NOMO-1 treated with DMSO at 0.1 percent for 48 hours (cell line): ENCODE data around the gene RBM20.
A peak's percentile ranks its signal among the peaks of the same experiment; 100 is the strongest.
"Not testable (repeated sequence)": the region's sequence is repeated elsewhere in the genome, so short reads cannot be mapped to it uniquely, and the experiment has no call there.

ENCODE experiments used
- DNase-seq: peaks from one replicate; lab custom pipeline; 2025; ENCODE audit not compliant: unreplicated experiment; lab: John Stamatoyannopoulos, UW

RBM20 gene

DNA sequence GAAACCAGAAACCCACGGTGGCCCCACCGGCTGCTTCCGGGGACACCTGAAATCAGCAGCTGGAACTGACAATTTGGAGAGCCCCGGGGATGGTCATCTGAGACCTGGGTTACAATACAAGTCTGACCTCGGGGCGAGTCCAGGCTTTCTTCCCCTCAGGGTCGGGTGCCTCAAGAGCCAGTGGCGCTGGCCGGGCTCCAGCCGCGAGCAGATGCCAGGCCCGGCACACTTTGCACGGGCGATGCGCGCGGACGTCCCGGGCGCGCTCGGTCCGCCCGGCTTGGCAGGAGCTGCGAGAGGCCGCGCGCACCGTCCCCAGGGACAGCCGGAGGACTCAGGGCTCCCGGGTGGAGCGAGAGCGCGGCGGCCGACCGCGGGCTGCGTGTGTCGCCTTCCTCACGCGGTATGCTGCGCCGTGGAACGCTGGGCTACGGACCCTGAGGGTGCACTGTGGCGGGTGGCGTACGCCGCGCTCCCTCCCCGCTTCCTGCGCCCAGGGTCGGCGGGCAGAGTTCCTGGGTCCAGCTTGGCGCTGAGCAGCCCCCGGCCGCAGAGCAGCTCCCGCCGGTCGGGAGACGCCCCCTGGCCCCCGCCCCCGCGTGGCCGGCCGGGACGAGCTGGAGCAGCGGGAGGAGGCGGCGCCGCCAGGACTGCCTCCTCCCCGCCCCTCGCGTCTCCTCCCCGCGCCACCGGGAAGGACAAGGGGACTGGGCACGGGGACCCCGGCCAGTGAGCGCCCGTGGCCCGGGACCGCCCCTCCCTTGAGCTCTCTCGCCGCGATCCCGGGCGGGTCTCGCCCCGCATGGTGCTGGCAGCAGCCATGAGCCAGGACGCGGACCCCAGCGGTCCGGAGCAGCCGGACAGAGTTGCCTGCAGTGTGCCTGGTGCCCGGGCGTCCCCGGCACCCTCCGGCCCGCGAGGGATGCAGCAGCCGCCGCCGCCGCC lies at the start of gene RBM20:
Gene RBM20 (plus strand): TSS at position 684 of the 945 bp plus-strand sequence. CDS start 119 bp downstream, at position 803.
- DNase-seq: no peak

GRCh38 chr10:110597476-110597875 lies 46.7 kb upstream of the RBM20 start:
- DNase-seq: no peak

- peak; percentile 26 for DNase-seq
These were observed 43.5 kb upstream of the RBM20 start for GRCh38 chr10:110600487-110601101.

- no peak for DNase-seq
These were observed 42.6 kb upstream of the RBM20 start for GRCh38 chr10:110601581-110601980.

- no peak for DNase-seq
These were observed 36.0 kb upstream of the RBM20 start for GRCh38 chr10:110608087-110608486.

- DNase-seq: no peak
These were observed 34.5 kb upstream of the RBM20 start for GRCh38 chr10:110609605-110610004.

DNA sequence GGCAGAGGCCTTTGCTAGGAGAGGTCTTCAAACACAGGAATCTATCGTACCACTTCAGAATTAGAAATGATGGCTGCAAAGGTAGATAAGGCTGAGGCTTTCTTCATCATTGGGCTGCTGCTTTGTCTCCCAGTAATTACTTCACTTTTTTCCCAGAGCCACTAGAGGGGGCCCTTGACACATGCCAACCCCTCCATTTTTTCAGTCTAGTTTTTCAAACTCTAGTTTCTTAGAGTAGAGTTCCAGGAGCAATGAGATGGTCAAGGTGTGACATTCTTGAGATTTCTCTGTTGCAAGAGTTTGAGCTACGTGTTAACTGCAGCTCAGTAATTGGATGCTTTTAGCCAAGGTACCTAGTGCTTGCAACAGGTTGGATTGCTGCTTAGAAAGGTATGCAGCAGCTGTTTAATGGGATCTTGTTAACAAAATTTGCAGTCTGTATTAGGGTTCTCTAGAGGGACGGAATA lies 33.8 kb upstream of the RBM20 start:
- DNase-seq: peak; percentile 62

- DNase-seq: not testable (repeated sequence)
These were observed 33.4 kb upstream of the RBM20 start for GRCh38 chr10:110610781-110611180.

DNA sequence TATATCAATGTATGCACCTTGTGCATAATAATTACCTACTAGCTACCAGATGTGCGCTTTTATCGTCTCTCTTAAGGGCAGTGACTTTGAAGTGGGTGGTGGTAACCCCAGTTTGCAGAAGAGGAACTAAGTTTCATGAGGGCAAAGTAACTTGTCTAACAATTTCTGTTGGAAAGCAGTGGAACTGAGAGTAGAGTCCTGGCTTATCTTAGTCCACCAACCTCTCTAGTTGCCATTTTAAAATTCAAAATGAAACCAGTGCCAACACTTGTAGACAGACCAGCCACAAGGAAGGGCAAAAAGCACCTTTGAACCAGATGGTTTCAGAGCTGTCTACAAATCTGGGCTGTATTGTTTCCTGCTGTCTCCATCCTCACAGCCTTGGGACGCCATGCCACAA lies 32.0 kb upstream of the RBM20 start:
- peak; percentile 32 for DNase-seq

DNA sequence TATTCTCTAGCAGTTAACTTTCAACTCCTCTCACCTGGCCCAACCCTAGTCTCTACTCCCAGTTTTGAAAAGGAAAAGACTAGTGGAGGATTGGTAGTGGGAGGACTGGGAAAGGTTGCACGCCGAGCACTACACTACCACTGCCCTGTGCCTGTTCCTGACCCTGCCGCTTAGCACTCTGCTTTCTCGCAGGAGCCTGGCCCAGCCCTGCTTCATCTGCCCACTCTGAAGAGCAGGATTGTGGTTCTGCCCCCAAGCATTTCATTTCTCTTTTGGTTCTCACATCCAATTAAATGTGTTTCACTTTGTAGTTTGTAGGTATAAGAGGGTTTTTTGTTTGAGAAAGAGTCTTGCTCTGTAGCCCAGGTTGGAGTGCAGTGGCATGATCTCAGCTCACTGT lies 31.5 kb upstream of the RBM20 start:
- DNase-seq: no peak

- peak; percentile 66 for DNase-seq
These were observed 30.7 kb upstream of the RBM20 start for GRCh38 chr10:110613341-110613995.

- no peak for DNase-seq
These were observed 30.1 kb upstream of the RBM20 start for GRCh38 chr10:110613996-110614495.

DNA sequence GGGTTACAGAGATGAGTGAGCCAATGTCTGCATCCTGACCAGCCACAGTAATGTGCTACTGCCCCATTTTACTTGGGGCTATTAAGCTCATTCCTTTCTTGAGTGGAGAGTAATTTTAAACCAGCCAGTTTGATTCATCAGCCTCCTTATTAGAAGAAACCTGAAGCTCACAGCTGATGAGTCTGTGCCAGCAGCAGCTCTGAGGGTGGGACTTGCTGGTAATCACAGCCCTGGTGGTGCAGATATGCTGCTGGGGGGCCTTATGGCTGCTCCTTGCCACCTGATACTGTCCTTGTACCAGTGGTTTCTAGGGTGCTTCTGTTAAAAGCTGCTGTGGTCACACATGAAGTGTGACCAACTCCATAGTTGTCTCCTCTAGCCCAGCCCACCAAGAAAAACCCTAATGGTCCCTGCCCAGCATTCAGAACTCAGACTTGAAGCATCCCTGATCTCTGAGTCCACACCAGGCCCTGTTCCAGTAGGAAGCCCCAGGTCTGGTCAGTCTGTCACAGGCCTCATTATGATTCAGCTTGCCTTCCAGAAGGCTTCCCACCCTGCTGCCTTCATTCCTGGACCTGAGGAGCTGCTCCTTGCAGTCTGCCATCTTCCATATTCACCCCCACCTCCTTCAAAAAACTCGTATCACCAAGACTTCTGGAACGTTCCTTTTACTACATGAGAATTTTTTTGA lies 28.9 kb upstream of the RBM20 start:
- no peak for DNase-seq

DNA sequence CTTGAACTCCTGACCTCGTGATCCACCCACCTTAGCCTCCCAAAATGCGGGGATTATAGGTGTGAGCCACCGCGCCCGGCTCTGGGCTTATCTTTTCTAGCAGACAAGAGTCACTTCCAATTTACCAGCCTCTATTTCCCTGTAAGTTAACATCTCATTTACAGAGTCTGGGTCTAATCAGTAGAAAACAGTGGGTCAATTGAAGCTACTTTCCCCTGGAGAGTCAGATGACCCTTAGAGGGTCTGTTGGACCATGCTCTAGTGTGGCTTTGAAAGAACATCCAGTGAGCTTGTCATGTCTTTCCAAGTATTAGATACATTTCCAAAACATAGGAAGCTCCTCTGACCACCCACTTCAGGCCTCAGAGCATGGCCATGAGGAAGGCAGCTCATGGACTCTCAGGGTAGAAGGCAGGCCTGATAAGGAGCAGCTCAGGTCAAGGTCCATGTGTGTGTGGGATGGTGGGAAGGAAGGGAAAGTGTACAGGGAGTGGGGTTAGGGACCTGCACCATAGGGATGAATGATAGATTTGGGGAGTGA lies 27.6 kb upstream of the RBM20 start:
- DNase-seq: no peak

DNA sequence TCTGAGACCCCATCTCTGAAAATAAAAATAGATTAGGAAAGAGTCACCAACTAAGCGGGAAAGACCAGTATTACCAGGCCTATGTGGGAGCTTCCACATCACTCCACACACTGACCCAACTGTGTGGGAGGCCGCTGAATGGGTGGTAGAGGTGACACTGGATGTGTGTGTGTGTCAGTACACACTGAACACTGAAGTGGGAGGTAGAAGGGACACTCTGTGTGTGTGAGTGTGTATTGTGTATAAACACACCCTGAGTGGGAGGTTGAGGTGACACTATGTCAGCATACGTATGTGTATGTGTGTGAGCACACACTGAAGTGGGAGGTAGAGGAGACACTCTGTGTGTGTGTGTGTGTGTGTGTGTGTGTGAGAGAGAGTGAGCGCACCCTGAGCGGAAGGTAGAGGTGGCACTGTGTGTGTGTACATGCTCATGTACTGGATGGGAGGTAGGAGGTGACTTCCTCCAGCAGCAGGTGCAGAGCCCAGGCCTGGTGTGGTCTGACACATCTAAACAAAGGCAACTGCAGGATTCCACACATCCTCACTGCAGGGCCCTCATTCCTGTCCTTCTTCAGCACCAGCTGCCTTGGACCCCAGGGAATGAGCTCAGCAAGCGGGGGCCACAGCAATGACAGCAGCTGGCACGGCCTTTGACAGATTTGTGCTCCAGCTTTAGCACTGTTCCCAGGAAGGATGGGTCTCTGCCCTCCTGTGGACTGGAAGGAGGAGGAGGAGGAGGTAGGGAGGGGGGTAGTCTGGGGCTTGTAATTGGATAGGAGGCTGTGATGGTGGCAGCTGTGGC lies 26.5 kb upstream of the RBM20 start:
- no peak for DNase-seq

DNA sequence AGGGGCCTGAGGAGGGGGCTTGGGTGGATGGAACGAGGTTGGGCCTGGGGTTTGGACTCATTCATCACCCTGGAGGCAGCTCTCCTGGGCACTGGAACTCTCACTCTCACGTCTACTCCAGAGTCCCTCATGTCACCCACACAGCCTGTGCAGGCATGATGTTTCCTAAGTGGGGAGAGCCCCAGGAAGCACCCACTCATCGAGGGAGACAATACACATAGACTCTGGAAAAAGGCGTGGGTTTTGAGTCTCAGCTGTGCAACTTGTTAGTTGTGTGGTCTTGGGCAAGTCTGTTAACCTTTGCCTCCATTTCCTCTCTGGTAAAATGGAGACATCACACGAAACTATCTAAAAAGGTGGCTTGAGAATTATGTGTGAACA lies 25.9 kb upstream of the RBM20 start:
- no peak for DNase-seq

GRCh38 chr10:110619514-110620397 lies 24.4 kb upstream of the RBM20 start:
- DNase-seq: no peak

GRCh38 chr10:110620398-110620719 lies 23.8 kb upstream of the RBM20 start:
- DNase-seq: no peak

DNA sequence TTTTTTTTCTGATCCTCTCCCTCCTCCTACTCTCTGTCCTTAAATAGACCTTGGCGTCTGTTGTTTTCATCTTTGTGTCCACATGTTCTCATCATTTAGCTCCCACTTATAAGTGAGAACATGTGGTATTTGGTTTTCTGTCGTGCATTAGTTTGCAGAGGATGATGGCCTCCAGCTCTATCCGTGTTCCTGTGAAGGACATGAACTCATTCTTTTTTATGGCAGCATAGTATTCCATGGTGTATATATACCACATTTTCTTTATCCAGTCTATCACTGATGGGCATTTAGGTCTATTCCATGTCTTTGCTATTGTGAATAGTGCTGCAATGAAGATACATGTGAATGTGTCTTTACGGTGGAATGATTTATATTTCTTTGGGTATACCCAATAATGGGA lies 20.8 kb upstream of the RBM20 start:
- DNase-seq: not testable (repeated sequence)
